EH (cell line): ENCODE measurements around the gene IL20RB.
"Not testable (repeated sequence)": the region's sequence is repeated elsewhere in the genome, so short reads cannot be mapped to it uniquely, and the experiment has no call there.

Experiments
- DNase-seq: peaks from one replicate; pipeline ENCODE4 v3.0.0-alpha.2; 2015; ENCODE audit warnings: low read depth

IL20RB gene

GRCh38 chr3:136987398-136987980 is 29.7 kb downstream of the IL20RB start:
- not testable (repeated sequence) for DNase-seq

- DNase-seq: no peak
Measured at GRCh38 chr3:136988651-136989050, 30.9 kb downstream of the IL20RB start.

GRCh38 chr3:136989781-136990524 is 32.2 kb downstream of the IL20RB start:
- DNase-seq: no peak

GRCh38 chr3:136990826-136991225 is 33.0 kb downstream of the IL20RB start:
- no peak for DNase-seq

GRCh38 chr3:136992115-136992514 is 34.3 kb downstream of the IL20RB start:
- DNase-seq: no peak

GRCh38 chr3:136994772-136995516 is 37.2 kb downstream of the IL20RB start:
- DNase-seq: peak; percentile 91

GRCh38 chr3:136995652-136996051 is 37.9 kb downstream of the IL20RB start:
- no peak for DNase-seq

GRCh38 chr3:137000039-137000438 is 42.3 kb downstream of the IL20RB start:
- no peak for DNase-seq

GRCh38 chr3:137007376-137007775 is 49.6 kb downstream of the IL20RB start:
- DNase-seq: not testable (repeated sequence)

GRCh38 chr3:137008131-137008530 is 50.3 kb downstream of the IL20RB start:
- DNase-seq: no peak

GRCh38 chr3:137008976-137009375 is 51.2 kb downstream of the IL20RB start:
- DNase-seq: no peak

- no peak for DNase-seq
Measured at GRCh38 chr3:137010137-137010536, 52.4 kb downstream of the IL20RB start.

GRCh38 chr3:137011153-137011552 is 53.4 kb downstream of the IL20RB start:
- DNase-seq: no peak

GRCh38 chr3:137012097-137012501 is 54.3 kb downstream of the IL20RB start:
- peak; percentile 70 for DNase-seq

- peak; percentile 88 for DNase-seq
Measured at GRCh38 chr3:137013951-137014688, 56.3 kb downstream of the IL20RB start.

- not testable (repeated sequence) for DNase-seq
Measured at GRCh38 chr3:137017316-137017715, 59.5 kb downstream of the IL20RB start.

- DNase-seq: no peak
Measured at GRCh38 chr3:137020315-137020714, 62.5 kb downstream of the IL20RB start.

GRCh38 chr3:137020888-137021287 is 63.1 kb downstream of the IL20RB start:
- DNase-seq: no peak

GRCh38 chr3:137024348-137024747 is 66.6 kb downstream of the IL20RB start:
- no peak for DNase-seq

- no peak for DNase-seq
Measured at GRCh38 chr3:137026701-137027100, 68.9 kb downstream of the IL20RB start.

- DNase-seq: peak; percentile 77
Measured at GRCh38 chr3:137032465-137033120, 74.8 kb downstream of the IL20RB start.

- DNase-seq: peak; percentile 30
Measured at GRCh38 chr3:137035631-137036030, 77.8 kb downstream of the IL20RB start.
